ENCODE data around the gene RETREG2. TPM values are rescaled to one million over a fixed set of nuclear protein-coding genes. Genes with fewer than 3 reads are reported as not detected.

The RETREG2 gene
- total and polyA plus RNA-seq, 2 of the 8 experiments (the other 6 are each of a cell fraction or from before 2014, with no cell fraction given) = 51.3 to 67.4 TPM

GRCh38 chr2:219228041-219228910 lies 50.2 kb downstream of the RETREG2 start:
- no peak overlapping the region for H4K91ac ChIP-seq (replicated peaks; ENCODE audit: insufficient read length, low read length)
- peak overlapping the region; percentile 52 for H3K56ac ChIP-seq (replicated peaks; ENCODE audit: insufficient read length, low read depth, low read length)
- peaks cover 7% of the 10 kb centered on the region; the same call in 1 of the 2 replicates for H3K23me2 ChIP-seq (ENCODE audit: low read depth, low read length)
- TF ChIP-seq PHF8 (conservative IDR thresholded peaks at IDR 0.05; ENCODE audit: low read depth, low read length) (no peak), HDAC6 (IDR thresholded peaks at IDR 0.05; ENCODE audit: low read depth, low read length) (no peak), SIN3A (conservative IDR thresholded peaks at IDR 0.05 in 1 of 2, IDR thresholded peaks at IDR 0.05 in 1 of 2; ENCODE audit: low read depth in 1 of 2, low read length in 2 of 2) (no peak), POLR2A (IDR thresholded peaks at IDR 0.05; ENCODE audit: control extremely low read depth in 1 of 2, low read depth in 2 of 2, low read length in 2 of 2) (no peak), RBBP5 (IDR thresholded peaks at IDR 0.05; ENCODE audit: borderline replicate concordance, low read depth, low read length) (no peak)
- H2BK12ac ChIP-seq (ENCODE audit: low read depth, low read length) = no peak overlapping the region
- H3K4me2 ChIP-seq (ENCODE audit: insufficient read depth in 1 of 2, low read depth in 2 of 2, low read length in 2 of 2) = peak overlapping the region; percentile 85 to 91
- H2BK20ac ChIP-seq (ENCODE audit: low read length) = no peak overlapping the region
- H3K4me1 ChIP-seq (replicated peaks in 1 of 4; ENCODE audit: control insufficient read depth in 3 of 4, insufficient read depth in 4 of 4, low read length in 3 of 4) = peaks cover 0 to 6% (median 3%) of the 10 kb centered on the region in 4 experiments; a peak in 5 of 7 replicates
- no peak overlapping the region for H4K5ac ChIP-seq (ENCODE audit: insufficient read length, low read depth, low read length)
- no peak overlapping the region for H3K27ac ChIP-seq (ENCODE audit: low read depth, low read length)
- H4K8ac ChIP-seq (ENCODE audit: extremely low read depth, insufficient read depth, low read length) = no peak overlapping the region
- peaks cover 0 to 7% of the 10 kb centered on the region in 2 experiments for H4K20me1 ChIP-seq (replicated peaks in 1 of 2; ENCODE audit: control insufficient read depth in 1 of 2, insufficient read depth in 2 of 2, low read length in 2 of 2)
- H3K14ac ChIP-seq (ENCODE audit: insufficient read length) = no peak overlapping the region
- no peaks in the 10 kb centered on the region; a peak in 1 of 7 replicates for H3K27me3 ChIP-seq (replicated peaks in 1 of 4; ENCODE audit: control insufficient read depth in 3 of 4, extremely low read depth in 1 of 4, insufficient read depth in 3 of 4, low read length in 3 of 4)
- no peak overlapping the region for H3K18ac ChIP-seq (ENCODE audit: extremely low read depth, low read length)
- peak overlapping the region; percentile 32 for H3K4ac ChIP-seq (replicated peaks; ENCODE audit: insufficient read length, low read depth, low read length)
- no peak overlapping the region for H2AFZ ChIP-seq (ENCODE audit: low read length)
- FAIRE-seq (no peak), DNase-seq (ENCODE audit: low read depth in 1 of 2, low spot score in 2 of 2) (no peak)
- ChIA-PET POLR2A (ENCODE audit: partially characterized antibody) (interaction anchor here (0.6 to 14.0 kb wide), 13 partner anchors 9 to 103 kb away, joined by 3 to 190 read pairs (median 6); partner anchors contain the start of genes ABCB6, DNAJB2, GLB1L and STK16), CTCF (ENCODE audit: partially characterized antibody) (interaction anchor here (0.7 to 4.9 kb wide), 6 partner anchors 9 to 70 kb away, joined by 3 to 23 read pairs (median 4); partner anchors contain the start of genes GLB1L and STK16)
- H3K9me3 ChIP-seq (ENCODE audit: insufficient read depth in 2 of 2, low read depth in 1 of 2, low read length in 1 of 2) = no peaks in the 10 kb centered on the region
- H3K23ac ChIP-seq (ENCODE audit: insufficient read length) = no peak overlapping the region
- peak overlapping the region in 3 of 4 experiments; percentile 18 to 68 (median 67); a peak in 5 of 7 replicates for H3K9ac ChIP-seq (replicated peaks in 1 of 4; ENCODE audit: extremely low read depth in 1 of 4, low read depth in 3 of 4, low read length in 3 of 4)
- H2BK5ac ChIP-seq (ENCODE audit: low read depth, low read length) = no peak overlapping the region; the same call in 1 of the 2 replicates
- no peaks in the 10 kb centered on the region; the same call in 1 of the 2 replicates for H3K79me1 ChIP-seq (ENCODE audit: low read depth, low read length)
- WGBS, 2 experiments (ENCODE audit: extremely low coverage in 1 of 2, insufficient coverage in 1 of 2, insufficient read length in 1 of 2, insufficient replicate concordance in 2 of 2, low coverage in 1 of 2, low lambda C conversion rate in 2 of 2, missing lambda C conversion rate in 1 of 2) = 72% methylated on average over 6 of the region's 7 CpGs; no CpG with 5 or more reads in 1 of the 2 experiments
- peaks cover 16 to 48% (median 36%) of the 10 kb centered on the region in 4 experiments for H3K36me3 ChIP-seq (ENCODE audit: control insufficient read depth in 2 of 4, insufficient read depth in 4 of 4, low read length in 3 of 4)
- H2AK5ac ChIP-seq (ENCODE audit: low read depth, low read length) = no peak overlapping the region
- H2BK15ac ChIP-seq (ENCODE audit: low read length) = no peak overlapping the region
- H3K4me3 ChIP-seq (ENCODE audit: extremely low read depth in 1 of 4, insufficient read depth in 2 of 4, low read depth in 3 of 4, low read length in 4 of 4) = peak overlapping the region; percentile 82 to 97 (median 92)
- H2BK120ac ChIP-seq (replicated peaks; ENCODE audit: low read depth, low read length) = no peak overlapping the region
- peaks cover 0 to 12% of the 10 kb centered on the region in 2 experiments; a peak in 2 of 4 replicates for H3K79me2 ChIP-seq (ENCODE audit: control insufficient read depth in 1 of 2, insufficient read depth in 2 of 2, low read length in 2 of 2)

Measured in H1 (cell line).